Left ventricle myocardium superior (tissue), 1 donor: Measurements from ENCODE around the gene TMEM121B. TPM values are rescaled to one million over a fixed set of nuclear protein-coding genes. Genes with fewer than 3 reads are reported as not detected.
A peak's percentile ranks its signal among the peaks of the same experiment; 100 is the strongest.

Experiments used
- ATAC-seq: fragments of 200-7000 bp; cut with Tn5 transposase; one replicate; pipeline ENCODE4 v1.9.1; 2020; ENCODE audit warnings: mild to moderate bottlenecking, moderate library complexity
- DNase-seq: peaks from one replicate; pipeline ENCODE4 v3.0.0-alpha.2; 2020
- intact Hi-C: fragments of 100-400 bp; cut with micrococcal nuclease; formaldehyde crosslinking; loops from one replicate; pipeline ENCODE4 v1.11.0; 2022
- total RNA-seq: library from RNA; stranded (reverse); fragmentation: NEBNext Ultra II Directional; extraction: Animal tissue kit (Norgen Biotek cat#: 25700); gene quantifications from one replicate; pipeline ENCODE4 v1.2.1, GENCODE V29; 2021
- donor health status: DM: no; HTN: yes; CAD: no; lungs with severe emphysema.

Gene TMEM121B
- total RNA-seq, 1 donor from 2014 or later = 1.7 TPM

GRCh38 chr22:17140826-17141766 lies 19.9 kb upstream of the TMEM121B start:
- DNase-seq = no peak
- intact Hi-C loops = no loop called here
- peak; percentile 35 for ATAC-seq

GRCh38 chr22:17140022-17140421 lies 18.9 kb upstream of the TMEM121B start:
- intact Hi-C loops = no loop called here
- DNase-seq (no peak), ATAC-seq (peak; percentile 92)

GRCh38 chr22:17138513-17138912 lies 17.4 kb upstream of the TMEM121B start:
- DNase-seq = no peak
- intact Hi-C loops = no loop called here
- no peak for ATAC-seq

GRCh38 chr22:17137861-17138425 lies 16.8 kb upstream of the TMEM121B start:
- ATAC-seq (no peak), DNase-seq (no peak)
- intact Hi-C loops = no loop called here

GRCh38 chr22:17137170-17137569 lies 16.0 kb upstream of the TMEM121B start:
- DNase-seq (no peak), ATAC-seq (no peak)
- intact Hi-C loops = no loop called here

- DNase-seq = no peak
- intact Hi-C loops = no loop called here
- ATAC-seq = no peak
Measured at GRCh38 chr22:17135153-17135760, 14.1 kb upstream of the TMEM121B start.

GRCh38 chr22:17133137-17133536 lies 12.0 kb upstream of the TMEM121B start:
- intact Hi-C loops = no loop called here
- ATAC-seq (no peak), DNase-seq (no peak)

- intact Hi-C loops = no loop called here
- peak; percentile 96 for ATAC-seq
- DNase-seq = no peak
Measured at GRCh38 chr22:17132112-17132511, 11.0 kb upstream of the TMEM121B start.

GRCh38 chr22:17131686-17132085 lies 10.5 kb upstream of the TMEM121B start:
- intact Hi-C loops = no loop called here
- ATAC-seq (peak; percentile 83), DNase-seq (peak; percentile 57)

- intact Hi-C loops = no loop called here
- DNase-seq (no peak), ATAC-seq (no peak)
Measured at GRCh38 chr22:17130199-17130598, 9.0 kb upstream of the TMEM121B start.

- ATAC-seq (peak; percentile 3), DNase-seq (peak; percentile 49)
- intact Hi-C loops = no loop called here
Measured at GRCh38 chr22:17120711-17121232, 388 bp downstream of the TMEM121B start.

- ATAC-seq = peak; percentile 36
- intact Hi-C loops = no loop called here
Measured at GRCh38 chr22:17120281-17120680, 879 bp downstream of the TMEM121B start.

GRCh38 chr22:17119481-17120202 lies 1.5 kb downstream of the TMEM121B start:
- intact Hi-C loops = no loop called here
- peak; percentile 41 for ATAC-seq
- DNase-seq = peak; percentile 76

More at GRCh38 chr22:17120281-17120680, 879 bp downstream of the TMEM121B start:
- peak; percentile 79 for DNase-seq

- intact Hi-C loops = no loop called here
- DNase-seq = no peak
- ATAC-seq = no peak
Measured at GRCh38 chr22:17118342-17118741, 2.8 kb downstream of the TMEM121B start.

GRCh38 chr22:17117890-17118289 lies 3.3 kb downstream of the TMEM121B start:
- ATAC-seq (no peak), DNase-seq (no peak)
- intact Hi-C loops = no loop called here

- no peak for ATAC-seq
- intact Hi-C loops = no loop called here
- DNase-seq = no peak
Measured at GRCh38 chr22:17117400-17117799, 3.8 kb downstream of the TMEM121B start.

GRCh38 chr22:17116572-17117330 lies 4.4 kb downstream of the TMEM121B start:
- ATAC-seq = no peak
- intact Hi-C loops = no loop called here

GRCh38 chr22:17115945-17116565 lies 5.1 kb downstream of the TMEM121B start:
- ATAC-seq (no peak), DNase-seq (no peak)
- intact Hi-C loops = no loop called here

More at GRCh38 chr22:17116572-17117330, 4.4 kb downstream of the TMEM121B start:
- no peak for DNase-seq
